ENCODE results near the gene MRPS34.

MRPS34 gene

DNA sequence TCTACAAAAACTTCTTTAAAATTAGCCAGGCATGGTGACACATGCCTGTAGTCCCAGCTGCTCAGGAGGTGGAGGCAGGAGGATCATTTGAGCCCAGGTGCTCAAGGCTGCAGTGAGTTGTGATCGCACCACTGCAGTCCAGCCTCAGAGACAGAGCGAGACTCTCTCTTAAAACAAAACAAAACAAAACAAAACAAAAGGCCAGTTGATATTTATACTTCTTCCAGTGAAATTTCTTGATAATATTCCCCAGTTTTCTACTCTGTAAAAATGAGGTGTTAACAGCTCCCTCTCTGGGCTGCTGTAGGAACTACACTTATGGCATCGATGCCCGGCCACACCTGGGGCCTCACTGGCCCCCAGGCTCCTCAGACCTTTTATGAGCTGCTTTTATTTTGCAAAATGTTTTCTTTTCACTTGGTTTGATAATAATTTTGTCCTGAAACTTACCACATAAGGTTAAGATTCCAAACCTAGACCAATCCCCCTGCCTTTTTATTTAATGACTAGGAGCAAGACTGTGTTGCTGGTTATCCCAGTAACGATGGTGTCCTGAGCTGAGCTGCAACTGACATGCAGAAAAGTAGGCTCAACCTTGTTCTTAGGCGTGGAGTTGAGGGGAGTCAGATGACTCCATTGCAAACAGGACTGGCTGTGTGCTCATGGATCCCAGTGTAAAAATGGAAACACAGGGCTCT lies 49.3 kb downstream of the MRPS34 start:
- DNase-seq = no peak
